ENCODE results near the gene APOF. TPM values are rescaled to one million over a fixed set of nuclear protein-coding genes. Genes with fewer than 3 reads are reported as not detected.
"Not testable (repeated sequence)": the region's sequence is repeated elsewhere in the genome, so short reads cannot be mapped to it uniquely, and the experiment has no call there.

Gene APOF
- total RNA-seq, 1 experiment from 2014 or later, result not detected

GRCh38 chr12:56373515-56373914, 10.9 kb upstream of the APOF start:
- DNase-seq (ENCODE audit: low spot score), result no peak

- DNase-seq (ENCODE audit: low spot score), result no peak
Measured at GRCh38 chr12:56366948-56367347, 4.3 kb upstream of the APOF start.

GRCh38 chr12:56361487-56362129, 1.0 kb downstream of the APOF start:
- DNase-seq (ENCODE audit: low spot score), result no peak

GRCh38 chr12:56359851-56360767, 2.5 kb downstream of the APOF start, which contains the start of gene STAT2:
TSS of gene STAT2 (minus strand) at chr12:56360107. CDS start at chr12:56356571, 3,536 bp downstream.
- DNase-seq (ENCODE audit: low spot score), result peak; percentile 99

- DNase-seq (ENCODE audit: low spot score), result peak; percentile 47
Measured at GRCh38 chr12:56358836-56359532, 3.7 kb downstream of the APOF start.

GRCh38 chr12:56351325-56351724, 11.3 kb downstream of the APOF start:
- DNase-seq (ENCODE audit: low spot score), result no peak

- DNase-seq (ENCODE audit: low spot score), result no peak
Measured at GRCh38 chr12:56350662-56351061, 12.0 kb downstream of the APOF start.

- DNase-seq (ENCODE audit: low spot score), result no peak
Measured at GRCh38 chr12:56348776-56349175, 13.9 kb downstream of the APOF start.

- not testable (repeated sequence) for DNase-seq (ENCODE audit: low spot score)
Measured at GRCh38 chr12:56347255-56347654, 15.4 kb downstream of the APOF start.

GRCh38 chr12:56346675-56347074, 16.0 kb downstream of the APOF start:
- DNase-seq (ENCODE audit: low spot score), result no peak

GRCh38 chr12:56342290-56342689, 20.4 kb downstream of the APOF start:
- DNase-seq (ENCODE audit: low spot score), result not testable (repeated sequence)

- no peak for DNase-seq (ENCODE audit: low spot score)
Measured at GRCh38 chr12:56341616-56342015, 21.0 kb downstream of the APOF start.

- no peak for DNase-seq (ENCODE audit: low spot score)
Measured at GRCh38 chr12:56339158-56339422, 23.6 kb downstream of the APOF start.

- DNase-seq (ENCODE audit: low spot score), result peak; percentile 61
Measured at GRCh38 chr12:56338308-56339157, 24.1 kb downstream of the APOF start, which contains the start of gene IL23A. TSS of gene IL23A (plus strand) at chr12:56338884. CDS start at chr12:56339045, 161 bp downstream.

GRCh38 chr12:56337753-56338251, 24.9 kb downstream of the APOF start:
- DNase-seq (ENCODE audit: low spot score), result no peak

GRCh38 chr12:56336361-56337167, 26.1 kb downstream of the APOF start:
- no peak for DNase-seq (ENCODE audit: low spot score)

- not testable (repeated sequence) for DNase-seq (ENCODE audit: low spot score)
Measured at GRCh38 chr12:56335527-56335926, 27.1 kb downstream of the APOF start.

- no peak for DNase-seq (ENCODE audit: low spot score)
Measured at GRCh38 chr12:56334490-56334793, 28.2 kb downstream of the APOF start.

- peak; percentile 96 for DNase-seq (ENCODE audit: low spot score)
Measured at GRCh38 chr12:56333679-56334489, 28.8 kb downstream of the APOF start, which contains the start of gene PAN2. TSS of gene PAN2 (minus strand) at chr12:56334000. CDS start at chr12:56333094, 906 bp downstream.

All from A172 (cell line).